Prostate gland (tissue), 2 donors: ENCODE data around the gene FAF1.

Experiments
- CTCF ChIP-seq, 4 experiments: fragments of 200-600 bp in 2 of 4; fragments of 450-650 bp in 2 of 4; sonication (generic) in 2 of 4; IDR thresholded peaks; 1 replicate in 3 of 4; 2 replicates in 1 of 4; pipeline ENCODE4 v1.5.1; 2016 to 2019; ENCODE audit warnings: antibody characterized with exemption in 4 of 4, mild to moderate bottlenecking in 2 of 4, moderate library complexity in 2 of 4
- POLR2AphosphoS5 ChIP-seq: sonication (generic); formaldehyde crosslinking; IDR thresholded peaks from one replicate; pipeline ENCODE4 v1.6.1; 2017; ENCODE audit warnings: antibody characterized with exemption

GRCh38 chr1:50959303-50959912 is 659 bp downstream of the FAF1 start:
- TF ChIP-seq POLR2AphosphoS5 (no peak), CTCF (IDR thresholded peaks at IDR 0.05) (no peak)
